SW 1271 (cell line): ENCODE measurements around the gene ADGRA1.
"Not testable (repeated sequence)": the region's sequence is repeated elsewhere in the genome, so short reads cannot be mapped to it uniquely, and the experiment has no call there.

ENCODE experiments used
- DNase-seq, 2 experiments: peaks; one replicate each; lab custom pipeline; 2025; lab: John Stamatoyannopoulos, UW

Gene ADGRA1

GRCh38 chr10:133096616-133097269 is 9.0 kb downstream of the ADGRA1 start:
- no peak for DNase-seq

- no peak for DNase-seq
These were observed 9.7 kb downstream of the ADGRA1 start for GRCh38 chr10:133097418-133097817.

GRCh38 chr10:133097961-133098360 is 10.2 kb downstream of the ADGRA1 start:
- no peak for DNase-seq

DNA sequence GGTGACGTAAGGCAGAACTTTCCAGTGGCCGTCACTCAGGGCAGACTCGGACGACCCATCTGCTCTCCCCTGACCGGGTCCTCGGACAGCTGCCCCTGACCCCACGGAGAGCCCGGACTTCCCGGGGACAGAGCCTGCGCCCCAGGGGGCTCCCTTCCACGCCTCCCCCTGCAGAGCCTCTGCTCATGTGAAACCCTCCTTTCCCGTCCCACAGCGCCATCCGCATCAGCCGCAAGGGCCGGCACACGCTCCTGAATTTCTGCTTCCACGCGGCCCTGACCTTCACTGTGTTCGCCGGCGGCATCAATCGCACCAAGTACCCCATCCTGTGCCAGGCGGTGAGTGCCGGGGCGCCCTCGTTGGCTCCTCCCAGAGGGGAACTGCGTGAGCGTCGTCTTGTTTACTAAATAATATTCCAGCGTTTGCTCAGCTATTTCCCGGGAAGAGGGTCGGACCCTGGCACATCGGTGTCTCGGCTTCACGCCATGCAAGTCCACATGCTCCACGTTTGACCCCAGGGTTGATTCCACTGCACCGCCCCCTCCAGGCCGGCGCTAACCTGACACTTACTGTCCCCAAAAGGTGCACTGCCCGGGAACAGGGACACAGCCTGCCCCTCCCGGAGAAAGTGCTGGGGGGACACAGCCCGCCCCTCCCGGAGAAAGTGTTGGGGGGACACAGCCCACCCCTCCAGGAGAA is 10.9 kb downstream of the ADGRA1 start:
- DNase-seq: no peak

DNA sequence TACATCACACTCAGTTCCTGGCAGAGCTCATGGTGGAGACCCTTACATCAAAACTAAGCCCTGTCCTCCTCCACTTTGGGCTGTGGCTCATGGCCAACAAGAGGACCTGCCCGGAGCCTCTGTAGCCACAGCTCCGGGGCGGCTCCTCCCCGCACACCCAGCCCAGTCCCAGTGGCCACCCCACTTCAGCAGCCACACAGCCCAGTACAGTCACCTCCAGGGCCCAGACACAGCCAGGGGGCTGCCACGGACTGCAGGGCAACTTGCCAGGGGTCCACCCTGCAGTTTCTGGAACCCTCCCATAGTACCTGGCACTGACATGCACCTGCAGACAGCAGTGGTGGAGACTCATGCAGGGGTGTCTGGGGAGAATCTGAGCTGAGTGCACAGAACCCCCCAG is 11.8 kb downstream of the ADGRA1 start:
- DNase-seq: no peak

GRCh38 chr10:133100186-133100585 is 12.5 kb downstream of the ADGRA1 start:
- DNase-seq: no peak

GRCh38 chr10:133100706-133101415 is 13.1 kb downstream of the ADGRA1 start:
- DNase-seq: no peak

- no peak for DNase-seq
These were observed 13.7 kb downstream of the ADGRA1 start for GRCh38 chr10:133101416-133101810.

GRCh38 chr10:133102415-133103095 is 14.8 kb downstream of the ADGRA1 start:
- DNase-seq: no peak

GRCh38 chr10:133103311-133103910 is 15.7 kb downstream of the ADGRA1 start:
- no peak for DNase-seq

- DNase-seq: no peak
These were observed 16.6 kb downstream of the ADGRA1 start for GRCh38 chr10:133104068-133104962.

GRCh38 chr10:133104963-133105640 is 17.4 kb downstream of the ADGRA1 start:
- no peak for DNase-seq

- DNase-seq: no peak
These were observed 18.1 kb downstream of the ADGRA1 start for GRCh38 chr10:133105686-133106390.

GRCh38 chr10:133106516-133106915 is 18.8 kb downstream of the ADGRA1 start:
- DNase-seq: no peak

GRCh38 chr10:133107442-133107841 is 19.7 kb downstream of the ADGRA1 start:
- no peak for DNase-seq

- no peak for DNase-seq
These were observed 22.0 kb downstream of the ADGRA1 start for GRCh38 chr10:133109711-133110110.

- no peak for DNase-seq
These were observed 22.4 kb downstream of the ADGRA1 start for GRCh38 chr10:133110133-133110532.

DNA sequence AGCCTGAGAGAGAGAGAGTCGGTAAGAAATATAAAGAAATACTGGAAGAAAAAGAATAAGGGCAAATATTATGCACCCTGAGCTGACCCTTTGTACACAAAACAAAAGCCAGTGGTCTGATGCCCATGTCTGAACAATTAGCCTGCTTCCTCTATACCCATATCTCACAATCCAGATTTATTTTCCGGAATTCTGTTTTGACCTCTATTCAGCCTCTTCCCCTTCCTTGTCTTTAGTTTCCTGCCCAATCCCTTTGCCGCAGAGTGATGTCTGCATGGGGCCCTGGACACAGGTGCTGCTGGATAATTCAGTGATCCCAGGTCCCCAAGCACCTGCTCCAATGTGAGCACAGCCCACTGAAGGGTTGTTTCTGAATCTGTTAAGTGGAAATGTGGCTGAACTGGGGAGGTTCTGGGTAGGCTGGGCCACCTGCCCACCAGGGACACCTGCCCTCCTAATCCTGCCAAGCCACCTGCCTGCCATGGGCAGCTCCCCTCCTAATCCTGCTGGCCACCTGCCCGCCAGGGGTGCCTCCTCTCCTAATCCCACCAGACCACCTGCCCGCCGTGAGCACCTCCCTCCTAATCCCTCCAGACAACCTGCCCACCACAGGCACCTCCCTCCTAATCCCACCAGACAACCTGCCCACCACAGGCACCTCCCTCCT is 23.0 kb downstream of the ADGRA1 start:
- DNase-seq: no peak

- DNase-seq: not testable (repeated sequence)
These were observed 23.9 kb downstream of the ADGRA1 start for GRCh38 chr10:133111640-133112039.
